K562 (cell line): ENCODE measurements around the gene RHBG. TPM values are rescaled to one million over a fixed set of nuclear protein-coding genes. Genes with fewer than 3 reads are reported as not detected.

ENCODE experiments used
- ATAC-seq: fragments of 200-7000 bp; cut with Tn5 transposase; 3 replicates; pipeline ENCODE4 v1.9.1; 2020; ENCODE audit warnings: moderate library complexity
- Bru-seq: library from RNA; stranded (reverse); fragments of 400-500 nt; gene quantifications from one replicate; lab custom pipeline; 2021; lab: Mats Ljungman, UMichigan
- BruChase-seq, 2 experiments: library from RNA; stranded (reverse); fragments of 400-500 nt; gene quantifications; one replicate each; lab custom pipeline; 2021; lab: Mats Ljungman, UMichigan
- BruUV-seq: library from RNA; stranded (reverse); fragments of 400-500 nt; replicated peaks from 2 replicates; lab custom pipeline; 2021; lab: Mats Ljungman, UMichigan
- CTCF ChIA-PET: fragments of 300-600 bp; formaldehyde crosslinking; extraction: SDS; loops from one replicate; lab custom pipeline; 2021; ENCODE audit warnings: low intra/inter-chr PET ratio; lab: Yijun Ruan, JAX
- POLR2A ChIA-PET: fragments of 300-600, 350-650 bp; sonication (Branson Sonifier 250); formaldehyde crosslinking; extraction: SDS; loops from one replicate; lab custom pipeline; 2021; ENCODE audit warnings: antibody characterized with exemption, inconsistent platforms; lab: Yijun Ruan, JAX
- DNase-seq, 4 experiments: peaks; one replicate each; pipeline versions ENCODE4 v3.0.0 to v3.0.0-alpha.2; 2011 to 2018; ENCODE audit warnings: low spot score in 3 of 4, mixed read lengths in 3 of 4; ENCODE audit errors: extremely low read depth in 1 of 4
- FAIRE-seq: peaks from 2 replicates; lab custom pipeline; 2011; peaks lifted over from hg19 to GRCh38; lab: Jason Lieb, UNC
- H2AFZ ChIP-seq: 2 replicates; pipeline ENCODE4 v1.6.0; 2011; ENCODE audit warnings: low read depth, low read length, control low read depth, inconsistent platforms
- H3K27ac ChIP-seq: fragments of 200-600 bp; 3 replicates; pipeline ENCODE4 v1.8.0; 2011; ENCODE audit warnings: low read depth, mild to moderate bottlenecking, control low read depth, inconsistent platforms, low read length, moderate library complexity, mixed read lengths; ENCODE audit errors: extremely low read depth
- H3K27me3 ChIP-seq, 2 experiments: fragments of 300-600 bp in 1 of 2; 2 replicates in 1 of 2; 3 replicates in 1 of 2; pipeline versions ENCODE4 v1.6.0 to v1.8.0; 2011; ENCODE audit warnings: inconsistent platforms in 2 of 2, low read length in 2 of 2, mild to moderate bottlenecking in 1 of 2, mixed read lengths in 1 of 2, moderate library complexity in 1 of 2; ENCODE audit not compliant: control insufficient read depth in 2 of 2, insufficient read depth in 2 of 2
- H3K36me3 ChIP-seq: fragments of 300-600 bp; 3 replicates; pipeline ENCODE4 v1.8.0; 2011; ENCODE audit warnings: mild to moderate bottlenecking, low read length, inconsistent platforms; ENCODE audit not compliant: control insufficient read depth, insufficient read depth
- H3K4me1 ChIP-seq, 2 experiments: fragments of 200-600 bp in 1 of 2; replicated peaks in 1 of 2; 2 replicates in 1 of 2; 3 replicates in 1 of 2; pipeline versions ENCODE4 v1.5.1 to v1.8.0; 2011; ENCODE audit warnings: inconsistent platforms in 2 of 2, low read length in 2 of 2, mild to moderate bottlenecking in 1 of 2, mixed read lengths in 1 of 2, moderate library complexity in 1 of 2; ENCODE audit not compliant: control insufficient read depth in 2 of 2, insufficient read depth in 2 of 2
- H3K4me2 ChIP-seq: 2 replicates; pipeline ENCODE4 v1.6.1; 2011; ENCODE audit warnings: low read length, control low read depth, inconsistent platforms, mixed read lengths; ENCODE audit not compliant: insufficient read depth
- H3K4me3 ChIP-seq: fragments of 200-600 bp; sonication (generic), shearing (Covaris generic); 2 replicates; pipeline ENCODE4 v1.5.1; 2016; ENCODE audit warnings: control low read depth, inconsistent platforms
- H3K79me2 ChIP-seq: fragments of 200-600 bp; 3 replicates; pipeline ENCODE4 v1.8.0; 2011; ENCODE audit warnings: low read length, inconsistent platforms; ENCODE audit not compliant: control insufficient read depth, insufficient read depth
- H3K9ac ChIP-seq, 2 experiments: 2 replicates each; pipeline versions ENCODE4 v1.6.0 to v1.6.1; 2011; ENCODE audit warnings: low read depth in 2 of 2, low read length in 2 of 2, control low read depth in 1 of 2, inconsistent platforms in 1 of 2, mild to moderate bottlenecking in 1 of 2, mixed read lengths in 1 of 2; ENCODE audit not compliant: insufficient read depth in 1 of 2
- H3K9me1 ChIP-seq: one replicate; pipeline ENCODE4 v1.6.0; 2011; ENCODE audit warnings: inconsistent platforms, mild to moderate bottlenecking, low read length, moderate library complexity; ENCODE audit not compliant: control insufficient read depth, insufficient read depth
- H3K9me3 ChIP-seq: replicated peaks from 2 replicates; pipeline ENCODE4 v1.5.1; 2011; ENCODE audit warnings: low read depth, low read length, inconsistent platforms; ENCODE audit not compliant: control insufficient read depth, insufficient read depth
- H4K20me1 ChIP-seq: replicated peaks from 2 replicates; pipeline ENCODE4 v1.6.1; 2011; ENCODE audit warnings: low read length, inconsistent platforms, mixed read lengths; ENCODE audit not compliant: control insufficient read depth, insufficient read depth
- THAP7 ChIP-seq: fragments of 250-450 bp; sonication (Bioruptor Pico); IDR thresholded peaks from 2 replicates; pipeline ENCODE4 v1.5.0; 2021
- ZBTB1 ChIP-seq: sonication (generic); formaldehyde crosslinking; IDR thresholded peaks from 2 replicates; pipeline ENCODE4 v1.8.1; 2023; ENCODE audit warnings: missing genetic modification reagents, low read depth, mild to moderate bottlenecking, borderline replicate concordance
- ZBTB33 ChIP-seq: sonication (generic); formaldehyde crosslinking; IDR thresholded peaks from 2 replicates; pipeline ENCODE4 v1.8.1; 2023; ENCODE audit warnings: mild to moderate bottlenecking, missing genetic modification reagents
- ZFP36 ChIP-seq: fragments of 150-350 bp; IDR thresholded peaks from 2 replicates; pipeline ENCODE4 v1.6.1; 2018; ENCODE audit warnings: low read length, low read depth; ENCODE audit not compliant: partially characterized antibody
- WGBS: fragments of 100-300 bp; shearing (Covaris generic); methylation state at CpG from one replicate; pipeline ENCODE4 v1.1.6; 2016; ENCODE audit warnings: low coverage, mixed read lengths; ENCODE audit not compliant: insufficient coverage; ENCODE audit errors: missing lambda C conversion rate; 5-methylcytosine and 5-hydroxymethylcytosine counted together
- in situ Hi-C: fragments of 300-500 bp; cut with MboI; formaldehyde crosslinking; loops from 4 replicates; pipeline ENCODE4 v1.15.0; 2018; ENCODE audit warnings: inconsistent platforms, mixed read lengths
- intact Hi-C: fragments of 100-400 bp; cut with micrococcal nuclease; formaldehyde crosslinking; loops from 2 replicates; pipeline ENCODE4 v1.14.2; 2022
- long read RNA-seq, 3 experiments: library from polyadenylated mRNA in 2 of 3; library from RNA in 1 of 3; unstranded in 2 of 3; stranded (forward) in 1 of 3; transcript quantifications; one replicate each; pipeline ENCODE4 v2.0.0, GENCODE V29; 2019 to 2022
- polyA minus RNA-seq, 3 experiments: library from RNA; depleted of rRNA, polyadenylated mRNA; stranded (reverse); fragments of >200 nt; gene quantifications; 2 replicates each; pipeline ENCODE4 v1.2.3, GENCODE V29; 2011
- polyA plus RNA-seq, 8 experiments: library from polyadenylated mRNA; depleted of rRNA in 4 of 8; stranded (reverse) in 5 of 8; unstranded in 3 of 8; fragments of >200 nt; fragmentation: Nextera tagmentation in 2 of 8; fragmentation: Illumina TruSeq in 1 of 8; extraction: Ambion mirVana in 2 of 8; extraction: Trizol in 1 of 8; gene quantifications; 2 replicates each; pipeline versions ENCODE4 v1.2.1 to v1.2.3, GENCODE V29; 2011 to 2014; ENCODE audit warnings: inconsistent platforms in 1 of 8, missing spikeins in 1 of 8
- total RNA-seq, 7 experiments: library from RNA; depleted of rRNA in 6 of 7; stranded (reverse); fragments of >200 nt in 6 of 7; fragmentation: Illumina TruSeq in 2 of 7; extraction: Trizol in 2 of 7; gene quantifications; 2 replicates each; pipeline versions ENCODE4 v1.2.1 to v1.2.3, GENCODE V29; 2011 to 2021; ENCODE audit warnings: low replicate concordance in 1 of 7
- TF ChIP-seq, protein P1 (sequence below), 2 experiments: IDR thresholded peaks; 2 replicates each; pipeline ENCODE4 v1.6.1; 2012; ENCODE audit warnings: improper control_type of control experiment in 2 of 2, low read depth in 2 of 2, low read length in 2 of 2, borderline replicate concordance in 1 of 2

RHBG gene
- total RNA-seq (2011; cell fraction: chromatin; rRNA removed; ENCODE audit: low replicate concordance), result not detected in 2 replicates
- total RNA-seq (2011; cell fraction: nucleolus; rRNA removed), result not detected in 2 replicates
- not detected in 2 replicates for total RNA-seq (2011; cell fraction: nucleoplasm; rRNA removed)
- total RNA-seq (2014; rRNA removed) (not detected in 2 replicates), total RNA-seq (2014; rRNA removed; fragmentation: Illumina TruSeq; extraction: Trizol) (not detected in 2 replicates), total RNA-seq (2015; rRNA removed; fragmentation: Illumina TruSeq; extraction: Trizol) (not detected in 2 replicates), total RNA-seq (2021) (not detected in 2 replicates), polyA plus RNA-seq (2011; rRNA removed) (not detected in 2 replicates), polyA plus RNA-seq (2014; fragmentation: Illumina TruSeq; extraction: Trizol) (not detected in 2 replicates), polyA plus RNA-seq (2014; fragmentation: Nextera tagmentation; extraction: Ambion mirVana) (not detected), polyA plus RNA-seq (2014; rRNA removed) (not detected in 2 replicates), polyA minus RNA-seq (2011; rRNA and poly(A)+ RNA removed) (not detected in 2 replicates), Bru-seq, nascent RNA (percentile 6 among the genes with signal in this experiment), BruChase-seq, experiment 1, labeled RNA remaining after a 2-hour chase (not detected), BruChase-seq, experiment 2, labeled RNA remaining after a 6-hour chase (percentile 6 among the genes with signal in this experiment)
- not detected in 2 replicates for polyA plus RNA-seq (2011; cell fraction: cytosol; rRNA removed)
- not detected in 2 replicates for polyA plus RNA-seq (2011; cell fraction: nucleus; rRNA removed)
- not detected in 2 replicates for polyA plus RNA-seq (2012)
- not detected in 2 replicates for polyA minus RNA-seq (2011; cell fraction: cytosol; rRNA and poly(A)+ RNA removed)
- not detected in 2 replicates for polyA minus RNA-seq (2011; cell fraction: nucleus; rRNA and poly(A)+ RNA removed)
- long read RNA-seq, experiment 1, result 0 reads
- long read RNA-seq, experiment 2, result 0 reads
- long read RNA-seq, experiment 3, result 0 reads

DNA sequence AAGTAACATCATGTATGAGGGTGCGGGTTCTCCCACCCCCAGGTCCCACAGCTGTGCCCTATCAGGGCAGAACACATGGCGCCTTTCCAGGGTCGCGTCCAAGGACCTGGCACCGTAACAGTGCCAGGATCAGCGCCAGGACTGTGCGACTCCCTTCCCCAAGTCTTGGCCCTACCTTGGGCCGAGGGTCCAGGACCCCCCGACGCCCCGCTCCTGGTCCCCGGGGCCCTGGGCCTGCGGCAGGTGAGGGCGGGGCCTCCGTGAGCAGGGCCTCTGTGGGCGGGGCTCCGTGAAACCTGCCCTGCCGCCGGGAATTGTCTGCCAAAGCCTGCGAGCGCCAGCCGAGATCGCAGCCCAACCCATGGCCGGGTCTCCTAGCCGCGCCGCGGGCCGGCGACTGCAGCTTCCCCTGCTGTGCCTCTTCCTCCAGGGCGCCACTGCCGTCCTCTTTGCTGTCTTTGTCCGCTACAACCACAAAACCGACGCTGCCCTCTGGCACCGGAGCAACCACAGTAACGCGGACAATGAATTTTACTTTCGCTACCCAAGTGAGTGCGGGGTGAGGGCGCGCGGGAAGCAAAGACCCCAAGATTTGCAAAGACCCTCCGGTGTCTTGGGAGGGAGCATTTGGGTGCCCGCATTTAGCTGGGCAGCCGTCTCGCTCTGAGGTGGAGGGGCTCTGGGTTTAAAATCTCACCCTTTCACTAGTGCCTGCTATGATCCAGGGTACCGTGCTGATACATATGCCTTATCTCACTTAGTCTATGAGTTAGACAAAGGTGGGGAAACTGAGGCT is at the start of gene RHBG:
TSS of gene RHBG (plus strand) at position 323 of the 796 bp plus-strand sequence. CDS start at position 362, 39 bp downstream.
- H3K27me3 ChIP-seq, result peaks cover 2 to 27% of the 10 kb centered on the region in 2 experiments; a peak in 3 of 5 replicates
- in situ Hi-C loops, result no loop called here
- CTCF ChIA-PET, result no interaction called here
- H3K9ac ChIP-seq, result peak within 1 kb of the TSS in 1 of 2 experiments; percentile 86; a peak in 2 of 4 replicates
- WGBS, result 29% methylated on average over 44 of the region's 48 CpGs
- H3K4me3 ChIP-seq, result no peak within 1 kb of the TSS
- H4K20me1 ChIP-seq, result no peaks in the 10 kb centered on the region
- no peak for FAIRE-seq
- POLR2A ChIA-PET, result interaction anchor here (0.6 to 1.3 kb wide), 2 partner anchors 10 to 235 kb away, joined by 3 read pairs; no protein-coding TSS in a partner anchor
- no peaks in the 10 kb centered on the region for H3K9me1 ChIP-seq
- TF ChIP-seq ZBTB33 (CRISPR knock-in tag), result peak; percentile 94
- no peak for TF ChIP-seq THAP7 (CRISPR knock-in tag)
- peak; percentile 57; the same call in 1 of the 2 replicates for TF ChIP-seq ZBTB1 (CRISPR knock-in tag)
- TF ChIP-seq, protein P1, sequence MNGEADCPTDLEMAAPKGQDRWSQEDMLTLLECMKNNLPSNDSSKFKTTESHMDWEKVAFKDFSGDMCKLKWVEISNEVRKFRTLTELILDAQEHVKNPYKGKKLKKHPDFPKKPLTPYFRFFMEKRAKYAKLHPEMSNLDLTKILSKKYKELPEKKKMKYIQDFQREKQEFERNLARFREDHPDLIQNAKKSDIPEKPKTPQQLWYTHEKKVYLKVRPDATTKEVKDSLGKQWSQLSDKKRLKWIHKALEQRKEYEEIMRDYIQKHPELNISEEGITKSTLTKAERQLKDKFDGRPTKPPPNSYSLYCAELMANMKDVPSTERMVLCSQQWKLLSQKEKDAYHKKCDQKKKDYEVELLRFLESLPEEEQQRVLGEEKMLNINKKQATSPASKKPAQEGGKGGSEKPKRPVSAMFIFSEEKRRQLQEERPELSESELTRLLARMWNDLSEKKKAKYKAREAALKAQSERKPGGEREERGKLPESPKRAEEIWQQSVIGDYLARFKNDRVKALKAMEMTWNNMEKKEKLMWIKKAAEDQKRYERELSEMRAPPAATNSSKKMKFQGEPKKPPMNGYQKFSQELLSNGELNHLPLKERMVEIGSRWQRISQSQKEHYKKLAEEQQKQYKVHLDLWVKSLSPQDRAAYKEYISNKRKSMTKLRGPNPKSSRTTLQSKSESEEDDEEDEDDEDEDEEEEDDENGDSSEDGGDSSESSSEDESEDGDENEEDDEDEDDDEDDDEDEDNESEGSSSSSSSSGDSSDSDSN (IDR thresholded peaks at IDR 0.05; ENCODE audit: borderline replicate concordance in 1 of 2, low read depth in 2 of 2, low read length in 2 of 2), result peak; percentile 45 to 60; a peak in 1 of 4 replicates
- TF ChIP-seq ZFP36, result peak; percentile 42
- TF ChIP-seq, all 486 proteins: peak for 4
- Histone ChIP-seq H3K9me3 (no peaks in the 10 kb centered on the region), H3K4me1 (peaks cover 0 to 16% of the 10 kb centered on the region in 2 experiments; a peak in 3 of 5 replicates), H3K79me2 (no peaks in the 10 kb centered on the region), H3K36me3 (no peaks in the 10 kb centered on the region), H2AFZ (no peak within 1 kb of the TSS), H3K27ac (no peak within 1 kb of the TSS), H3K4me2 (no peak within 1 kb of the TSS; the same call in 1 of the 2 replicates)
- no TSS peak for BruUV-seq
- ATAC-seq, result peak; percentile 49
- peak in 2 of 4 experiments; percentile 75 to 79 for DNase-seq
- intact Hi-C loops, result loop anchor here (10.0 kb wide), 1 partner anchor 284 kb away; the partner anchor contains the start of gene MEX3A
